DMS53 treated with DMSO at 0.1 percent for 48 hours (cell line): ENCODE measurements around the gene PINLYP.

Experiments used
- DNase-seq: peaks from one replicate; lab custom pipeline; 2025; ENCODE audit not compliant: unreplicated experiment; lab: John Stamatoyannopoulos, UW

Gene PINLYP

GRCh38 chr19:43575156-43575950, at the start of gene PINLYP, which contains the start of gene XRCC1:
Gene PINLYP, plus strand, starts transcription at chr19:43575801. Its CDS starts 1,391 bp downstream, at chr19:43577192.
Gene XRCC1, minus strand, starts transcription at chr19:43575527. Its CDS starts 69 bp downstream, at chr19:43575458.
- DNase-seq = peak; percentile 91

- DNase-seq = no peak
Measured at GRCh38 chr19:43525836-43526771, 49.5 kb upstream of the PINLYP start.

GRCh38 chr19:43526884-43527859, 48.4 kb upstream of the PINLYP start, which contains the start of gene ETHE1:
Gene ETHE1, minus strand, starts transcription at chr19:43527201. Its CDS starts 24 bp downstream, at chr19:43527177.
- peak; percentile 37 for DNase-seq

GRCh38 chr19:43527860-43528622, 47.6 kb upstream of the PINLYP start:
- DNase-seq = peak; percentile 82

- DNase-seq = peak; percentile 42
Measured at GRCh38 chr19:43532571-43532961, 43.0 kb upstream of the PINLYP start.

- DNase-seq = peak; percentile 91
Measured at GRCh38 chr19:43532962-43533545, 42.5 kb upstream of the PINLYP start, which contains the start of gene ZNF575. Gene ZNF575, plus strand, starts transcription at chr19:43533188. Its CDS starts 1,235 bp downstream, at chr19:43534423.

- peak; percentile 98 for DNase-seq
Measured at GRCh38 chr19:43533546-43534304, 41.9 kb upstream of the PINLYP start.

- DNase-seq = no peak
Measured at GRCh38 chr19:43534305-43534815, 41.2 kb upstream of the PINLYP start.

- DNase-seq = no peak
Measured at GRCh38 chr19:43534816-43535761, 40.5 kb upstream of the PINLYP start.

- DNase-seq = no peak
Measured at GRCh38 chr19:43538922-43539321, 36.7 kb upstream of the PINLYP start.

GRCh38 chr19:43540381-43540780, 35.2 kb upstream of the PINLYP start:
- DNase-seq = no peak

GRCh38 chr19:43541920-43542650, 33.5 kb upstream of the PINLYP start:
- no peak for DNase-seq

- no peak for DNase-seq
Measured at GRCh38 chr19:43544077-43544476, 31.5 kb upstream of the PINLYP start.

- no peak for DNase-seq
Measured at GRCh38 chr19:43545276-43545675, 30.3 kb upstream of the PINLYP start.

GRCh38 chr19:43545981-43546380, 29.6 kb upstream of the PINLYP start:
- no peak for DNase-seq

GRCh38 chr19:43546581-43546980, 29.0 kb upstream of the PINLYP start:
- no peak for DNase-seq
